Testis (tissue), 2 donors: ENCODE results near the gene MTMR3.

ENCODE experiments used
- POLR2A ChIP-seq: fragments of 450-650 bp; IDR thresholded peaks from one replicate; pipeline ENCODE4 v1.6.1; 2017; ENCODE audit warnings: antibody characterized with exemption, mild to moderate bottlenecking, moderate library complexity
- TF ChIP-seq, protein P1 (sequence below), 3 experiments: fragments of 450-650 bp in 2 of 3; fragments of 200-600 bp in 1 of 3; sonication (generic) in 1 of 3; IDR thresholded peaks; one replicate each; pipeline ENCODE4 v1.5.1; 2016 to 2019; ENCODE audit warnings: antibody characterized with exemption in 3 of 3, mild to moderate bottlenecking in 2 of 3, moderate library complexity in 1 of 3

DNA sequence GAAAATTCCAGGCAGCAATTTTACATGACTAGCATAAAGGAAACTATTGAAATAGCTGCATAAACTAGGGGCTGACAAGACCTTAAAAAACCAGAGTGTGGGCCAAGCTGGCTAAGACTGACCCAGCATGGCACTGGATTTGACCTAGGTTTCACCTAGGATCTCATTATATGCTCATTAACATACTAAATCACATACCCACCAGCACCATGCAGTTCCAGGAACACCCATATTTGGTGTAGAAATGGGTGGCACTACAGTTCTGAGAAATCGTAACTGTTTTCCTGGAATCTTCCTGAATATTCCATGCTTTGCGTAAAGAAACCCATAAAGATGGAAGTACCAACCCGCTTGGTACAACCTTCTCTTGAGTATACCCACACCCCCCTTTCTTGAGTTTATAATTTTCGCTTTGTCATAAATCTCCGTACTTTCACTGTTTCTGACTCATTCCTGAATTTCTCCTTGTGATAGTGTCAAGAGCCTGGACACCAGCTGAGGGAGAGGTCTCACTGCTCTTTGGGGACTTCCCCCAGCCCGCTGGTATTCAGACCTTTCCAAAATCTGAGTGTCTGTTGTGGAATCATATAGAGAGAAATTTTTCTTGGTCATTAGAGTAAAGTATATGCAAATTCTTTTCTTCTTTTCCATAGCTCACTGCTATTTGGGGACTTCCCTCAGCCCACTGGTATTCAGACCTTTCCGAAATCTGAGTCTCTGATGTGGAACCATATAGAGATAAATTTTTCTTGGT is 55.1 kb downstream of the MTMR3 start:
- TF ChIP-seq, protein P1, sequence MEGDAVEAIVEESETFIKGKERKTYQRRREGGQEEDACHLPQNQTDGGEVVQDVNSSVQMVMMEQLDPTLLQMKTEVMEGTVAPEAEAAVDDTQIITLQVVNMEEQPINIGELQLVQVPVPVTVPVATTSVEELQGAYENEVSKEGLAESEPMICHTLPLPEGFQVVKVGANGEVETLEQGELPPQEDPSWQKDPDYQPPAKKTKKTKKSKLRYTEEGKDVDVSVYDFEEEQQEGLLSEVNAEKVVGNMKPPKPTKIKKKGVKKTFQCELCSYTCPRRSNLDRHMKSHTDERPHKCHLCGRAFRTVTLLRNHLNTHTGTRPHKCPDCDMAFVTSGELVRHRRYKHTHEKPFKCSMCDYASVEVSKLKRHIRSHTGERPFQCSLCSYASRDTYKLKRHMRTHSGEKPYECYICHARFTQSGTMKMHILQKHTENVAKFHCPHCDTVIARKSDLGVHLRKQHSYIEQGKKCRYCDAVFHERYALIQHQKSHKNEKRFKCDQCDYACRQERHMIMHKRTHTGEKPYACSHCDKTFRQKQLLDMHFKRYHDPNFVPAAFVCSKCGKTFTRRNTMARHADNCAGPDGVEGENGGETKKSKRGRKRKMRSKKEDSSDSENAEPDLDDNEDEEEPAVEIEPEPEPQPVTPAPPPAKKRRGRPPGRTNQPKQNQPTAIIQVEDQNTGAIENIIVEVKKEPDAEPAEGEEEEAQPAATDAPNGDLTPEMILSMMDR (IDR thresholded peaks at IDR 0.05): no peak
- TF ChIP-seq POLR2A: no peak
